ENCODE measurements around the gene YBX2.
A peak's percentile ranks its signal among the peaks of the same experiment; 100 is the strongest.

Gene YBX2

GRCh38 chr17:7243453-7243729 lies 51.0 kb downstream of the YBX2 start:
- no peak for DNase-seq (ENCODE audit: low spot score)

- peak; percentile 92 for DNase-seq (ENCODE audit: low spot score)
Observed at GRCh38 chr17:7242717-7243452, 51.6 kb downstream of the YBX2 start.

- DNase-seq (ENCODE audit: low spot score) = peak; percentile 80
Observed at GRCh38 chr17:7241783-7242716, 52.4 kb downstream of the YBX2 start, which contains the start of gene GABARAP. GABARAP (minus strand) TSS chr17:7242449; CDS start chr17:7242330, 119 bp downstream.

GRCh38 chr17:7241090-7241733 lies 53.2 kb downstream of the YBX2 start:
- no peak for DNase-seq (ENCODE audit: low spot score)

GRCh38 chr17:7240375-7240774 lies 54.1 kb downstream of the YBX2 start:
- DNase-seq (ENCODE audit: low spot score) = no peak

- peak; percentile 99 for DNase-seq (ENCODE audit: low spot score)
Observed at GRCh38 chr17:7239091-7240027, 55.1 kb downstream of the YBX2 start, which contains the start of gene PHF23. PHF23 (minus strand) TSS chr17:7239457; CDS start chr17:7239279, 178 bp downstream.

- no peak for DNase-seq (ENCODE audit: low spot score)
Observed at GRCh38 chr17:7238420-7239090, 55.9 kb downstream of the YBX2 start.

Data from SW480 (cell line).